ENCODE measurements around the gene HS1BP3.

DNA sequence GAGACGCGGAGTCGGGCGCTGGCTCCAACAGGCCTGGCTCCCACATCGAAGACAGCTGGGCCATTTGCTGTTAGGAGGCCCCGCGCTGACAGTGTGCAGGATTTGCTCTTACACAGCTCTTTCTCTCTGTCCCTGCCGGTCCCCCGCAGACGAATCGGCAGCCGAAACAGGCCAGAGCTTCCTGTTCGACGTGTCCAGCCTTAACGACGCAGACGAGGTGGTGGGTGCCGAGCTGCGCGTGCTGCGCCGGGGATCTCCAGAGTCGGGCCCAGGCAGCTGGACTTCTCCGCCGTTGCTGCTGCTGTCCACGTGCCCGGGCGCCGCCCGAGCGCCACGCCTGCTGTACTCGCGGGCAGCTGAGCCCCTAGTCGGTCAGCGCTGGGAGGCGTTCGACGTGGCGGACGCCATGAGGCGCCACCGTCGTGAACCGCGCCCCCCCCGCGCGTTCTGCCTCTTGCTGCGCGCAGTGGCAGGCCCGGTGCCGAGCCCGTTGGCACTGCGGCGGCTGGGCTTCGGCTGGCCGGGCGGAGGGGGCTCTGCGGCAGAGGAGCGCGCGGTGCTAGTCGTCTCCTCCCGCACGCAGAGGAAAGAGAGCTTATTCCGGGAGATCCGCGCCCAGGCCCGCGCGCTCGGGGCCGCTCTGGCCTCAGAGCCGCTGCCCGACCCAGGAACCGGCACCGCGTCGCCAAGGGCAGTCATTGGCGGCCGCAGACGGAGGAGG, 19.6 kb upstream of the HS1BP3 start:
- TF ChIP-seq CTCF (IDR thresholded peaks at IDR 0.05), result no peak
- TF ChIP-seq POLR2A (IDR thresholded peaks at IDR 0.05), result no peak

All from lower leg skin (tissue), 3 donors.